ENCODE measurements around the gene WDR33. TPM values are rescaled to one million over a fixed set of nuclear protein-coding genes. Genes with fewer than 3 reads are reported as not detected.

The WDR33 gene
- total RNA-seq, 3 donors from 2014 or later = 43.3 to 57.1 (median 43.4) TPM

DNA sequence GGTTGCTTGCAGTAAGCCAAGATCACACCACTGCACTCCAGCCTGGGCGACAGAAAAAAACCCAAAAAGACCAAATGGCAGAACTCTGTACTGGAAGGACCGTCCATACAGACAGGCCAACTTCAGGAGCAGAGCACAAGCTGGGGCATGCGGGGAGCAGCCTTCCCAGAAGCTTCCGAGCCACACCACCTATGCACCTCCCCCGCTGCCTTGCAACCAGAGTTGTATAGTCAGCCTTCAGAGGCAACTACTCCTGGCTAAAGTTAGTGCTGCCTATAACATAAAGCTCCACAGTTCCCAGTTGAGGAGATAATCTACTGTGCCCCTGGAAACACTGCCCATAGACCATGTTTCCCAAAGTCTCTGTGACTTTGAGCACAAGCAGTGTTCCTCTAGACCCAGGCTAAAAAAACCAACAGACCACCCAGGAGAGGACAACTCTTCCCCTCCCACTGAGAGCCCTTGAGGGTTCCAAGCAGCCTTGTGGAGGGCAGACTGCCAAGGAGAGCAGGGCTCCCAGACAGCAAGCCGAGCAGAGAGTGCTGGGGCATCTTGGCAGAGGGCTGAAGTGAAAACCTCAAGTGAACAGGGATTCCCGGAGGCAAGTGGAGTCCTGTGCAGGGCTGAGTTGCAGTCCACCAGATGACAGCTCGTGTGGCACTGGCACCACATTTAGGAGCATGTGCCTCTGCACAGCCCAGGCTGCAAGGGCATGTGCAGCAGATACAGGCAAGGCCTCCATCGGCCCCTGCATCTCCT is 102.9 kb downstream of the WDR33 start:
- no peaks in the 10 kb centered on the region for H3K36me3 ChIP-seq (ENCODE audit: low read depth)
- no peak for DNase-seq
- peaks cover 15% of the 10 kb centered on the region for H3K4me1 ChIP-seq (ENCODE audit: low read depth)
- TF ChIP-seq, protein P1, sequence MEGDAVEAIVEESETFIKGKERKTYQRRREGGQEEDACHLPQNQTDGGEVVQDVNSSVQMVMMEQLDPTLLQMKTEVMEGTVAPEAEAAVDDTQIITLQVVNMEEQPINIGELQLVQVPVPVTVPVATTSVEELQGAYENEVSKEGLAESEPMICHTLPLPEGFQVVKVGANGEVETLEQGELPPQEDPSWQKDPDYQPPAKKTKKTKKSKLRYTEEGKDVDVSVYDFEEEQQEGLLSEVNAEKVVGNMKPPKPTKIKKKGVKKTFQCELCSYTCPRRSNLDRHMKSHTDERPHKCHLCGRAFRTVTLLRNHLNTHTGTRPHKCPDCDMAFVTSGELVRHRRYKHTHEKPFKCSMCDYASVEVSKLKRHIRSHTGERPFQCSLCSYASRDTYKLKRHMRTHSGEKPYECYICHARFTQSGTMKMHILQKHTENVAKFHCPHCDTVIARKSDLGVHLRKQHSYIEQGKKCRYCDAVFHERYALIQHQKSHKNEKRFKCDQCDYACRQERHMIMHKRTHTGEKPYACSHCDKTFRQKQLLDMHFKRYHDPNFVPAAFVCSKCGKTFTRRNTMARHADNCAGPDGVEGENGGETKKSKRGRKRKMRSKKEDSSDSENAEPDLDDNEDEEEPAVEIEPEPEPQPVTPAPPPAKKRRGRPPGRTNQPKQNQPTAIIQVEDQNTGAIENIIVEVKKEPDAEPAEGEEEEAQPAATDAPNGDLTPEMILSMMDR (IDR thresholded peaks at IDR 0.05) = no peak
- no peak overlapping the region for H3K4me3 ChIP-seq
- intact Hi-C loops (cut with DNase I, micrococcal nuclease) = no loop called here
- no peaks in the 10 kb centered on the region for H3K9me3 ChIP-seq
- ATAC-seq = peak; percentile 9

DNA sequence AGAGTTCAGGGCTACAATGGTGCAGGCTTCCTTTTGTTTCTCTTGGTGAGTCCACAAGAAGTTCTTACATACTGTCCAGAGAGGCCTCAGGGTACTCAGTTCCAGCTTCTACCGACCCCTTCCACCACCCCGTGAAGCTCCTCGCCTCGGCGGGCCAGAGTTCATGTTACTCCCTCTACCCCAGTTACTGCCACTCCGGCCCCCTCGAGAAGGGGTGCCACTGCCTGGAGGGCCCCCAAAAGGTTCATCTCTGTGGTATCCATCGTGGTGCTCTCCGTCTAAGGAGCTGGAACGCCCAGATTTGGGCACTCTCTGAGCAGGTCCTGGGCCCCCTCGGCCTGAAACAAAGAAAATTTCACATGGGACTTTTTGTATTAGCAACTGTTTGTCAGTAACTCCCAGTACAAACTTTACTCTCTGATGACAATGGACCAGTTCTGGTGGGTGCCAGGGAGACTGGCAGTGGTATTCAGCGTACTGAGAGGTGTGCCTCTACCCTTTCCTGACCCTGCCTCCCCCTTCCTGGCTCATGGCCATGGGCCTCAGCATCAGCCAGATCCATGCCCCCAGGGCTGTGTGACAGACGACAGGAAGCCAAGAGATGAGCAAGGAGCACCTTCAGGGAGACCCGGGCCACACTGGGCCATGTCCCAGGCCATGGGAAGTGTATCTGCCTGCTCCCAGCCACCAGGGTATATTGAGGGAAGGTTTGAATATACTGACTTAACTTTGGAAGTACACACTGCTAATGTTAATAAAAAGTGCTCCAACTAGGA is 104.6 kb downstream of the WDR33 start:
- H3K4me1 ChIP-seq (ENCODE audit: low read depth) = peaks cover 24% of the 10 kb centered on the region
- intact Hi-C loops (cut with DNase I, micrococcal nuclease) = no loop called here
- DNase-seq (no peak), ATAC-seq (no peak)
- TF ChIP-seq, protein P1 (IDR thresholded peaks at IDR 0.05) = no peak
- H3K4me3 ChIP-seq = no peak overlapping the region
- no peaks in the 10 kb centered on the region for H3K36me3 ChIP-seq (ENCODE audit: low read depth)
- H3K9me3 ChIP-seq = no peaks in the 10 kb centered on the region

DNA sequence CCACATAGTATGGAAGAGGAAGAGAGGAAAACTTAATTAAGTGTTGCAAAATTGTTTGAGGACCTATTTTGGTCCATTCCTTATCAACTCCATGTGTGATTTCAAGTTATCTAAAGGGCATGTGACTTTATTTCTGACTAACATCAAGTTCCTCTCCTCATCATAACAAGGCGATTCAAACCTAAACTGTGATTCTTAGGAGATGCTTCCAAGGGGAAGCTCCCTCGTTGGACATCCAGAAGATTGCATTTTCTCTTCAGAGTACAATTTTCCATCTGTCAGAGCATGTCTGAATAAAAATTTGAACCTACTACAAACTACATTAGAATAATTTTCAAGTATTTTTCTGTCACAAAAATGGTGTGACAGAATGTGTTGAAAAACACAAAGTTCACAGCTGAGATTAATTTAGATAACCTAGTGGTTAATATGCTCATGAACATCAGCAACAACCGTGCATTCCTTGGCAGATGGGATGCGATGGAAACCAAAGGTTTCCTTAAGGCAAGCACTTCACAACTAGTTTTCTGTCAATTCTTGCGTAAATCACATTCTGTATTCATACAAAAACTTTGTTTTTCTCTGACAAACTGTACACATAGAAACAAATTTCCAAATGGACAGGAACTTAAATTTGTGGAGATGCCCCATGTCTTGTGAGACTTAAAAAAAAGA is 105.4 kb downstream of the WDR33 start:
- no peak for DNase-seq
- ATAC-seq = no peak
- intact Hi-C loops (cut with DNase I, micrococcal nuclease) = no loop called here
- Histone ChIP-seq H3K4me1 (ENCODE audit: low read depth) (peaks cover 30% of the 10 kb centered on the region), H3K4me3 (no peak overlapping the region), H3K36me3 (ENCODE audit: low read depth) (no peaks in the 10 kb centered on the region), H3K9me3 (no peaks in the 10 kb centered on the region)
- TF ChIP-seq, protein P1 (IDR thresholded peaks at IDR 0.05) = no peak

DNA sequence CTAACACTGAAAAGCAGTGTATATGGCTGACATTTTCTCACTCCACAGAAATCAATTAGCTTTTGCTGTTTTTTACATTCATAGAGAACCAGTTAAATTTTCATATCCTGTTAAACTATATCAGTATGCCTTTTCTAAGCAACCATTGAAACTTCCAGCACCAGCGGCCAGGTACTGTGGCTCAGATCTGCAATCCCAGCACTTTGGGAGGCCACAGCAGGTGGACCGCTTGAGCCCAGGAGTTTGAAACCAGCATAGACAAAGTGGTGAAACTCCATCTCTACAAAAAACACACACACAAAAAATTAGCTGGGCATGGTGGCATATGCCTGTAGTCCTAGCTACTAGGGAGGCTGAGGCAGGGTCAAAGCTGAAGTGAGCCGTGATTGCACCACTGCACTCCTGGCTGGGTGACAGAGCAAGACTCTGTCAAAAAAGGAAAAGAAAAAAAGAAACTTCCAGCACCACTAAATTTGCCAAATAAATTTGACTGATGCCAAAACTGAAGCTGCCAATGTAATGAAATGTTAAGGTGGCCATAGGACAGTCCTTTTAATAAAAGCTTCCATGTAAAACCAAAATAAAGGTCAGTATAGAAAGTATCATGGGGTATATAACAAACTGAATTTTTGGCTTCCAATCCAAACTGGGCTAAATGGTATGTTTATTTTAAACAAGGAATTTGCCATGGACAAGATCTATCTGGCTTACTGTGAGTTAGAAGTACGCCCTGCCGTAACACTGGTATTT is 106.2 kb downstream of the WDR33 start:
- TF ChIP-seq, protein P1 (IDR thresholded peaks at IDR 0.05) = no peak
- intact Hi-C loops (cut with DNase I, micrococcal nuclease) = no loop called here
- H3K36me3 ChIP-seq (ENCODE audit: low read depth) = no peaks in the 10 kb centered on the region
- peaks cover 32% of the 10 kb centered on the region for H3K4me1 ChIP-seq (ENCODE audit: low read depth)
- H3K9me3 ChIP-seq = no peaks in the 10 kb centered on the region
- DNase-seq (no peak), ATAC-seq (no peak)
- H3K4me3 ChIP-seq = no peak overlapping the region

DNA sequence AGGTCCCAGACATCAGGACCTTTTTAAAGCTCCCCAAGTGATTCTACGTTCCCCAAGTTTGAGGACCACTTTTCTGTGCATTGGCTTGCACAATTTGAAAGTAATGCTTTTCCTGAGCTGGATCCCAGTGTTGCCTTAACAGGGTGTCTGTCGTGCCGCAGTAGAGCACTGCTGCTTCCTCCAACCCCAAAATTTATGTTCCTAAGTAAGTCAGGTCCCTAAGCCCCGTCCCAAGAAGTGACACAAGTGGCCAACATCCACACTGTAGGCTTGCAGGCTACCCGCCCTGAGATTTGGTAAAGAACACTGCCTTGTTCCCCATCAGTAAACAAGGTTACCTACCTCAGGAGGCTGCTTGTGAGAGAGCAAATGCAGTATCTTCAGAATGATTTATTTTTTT is 107.7 kb downstream of the WDR33 start:
- Histone ChIP-seq H3K4me3 (no peak overlapping the region), H3K4me1 (ENCODE audit: low read depth) (peaks cover 32% of the 10 kb centered on the region), H3K36me3 (ENCODE audit: low read depth) (no peaks in the 10 kb centered on the region), H3K9me3 (no peaks in the 10 kb centered on the region)
- ATAC-seq (no peak), DNase-seq (no peak)
- TF ChIP-seq, protein P1 (IDR thresholded peaks at IDR 0.05) = no peak
- intact Hi-C loops (cut with DNase I, micrococcal nuclease) = no loop called here
